Epidermal melanocyte (primary cell): Measurements from ENCODE around the gene ZNF79.

Experiments used
- DNase-seq: peaks from one replicate; pipeline ENCODE4 v3.0.0; 2011; ENCODE audit warnings: low spot score; ENCODE audit not compliant: insufficient read length

Gene ZNF79

DNA sequence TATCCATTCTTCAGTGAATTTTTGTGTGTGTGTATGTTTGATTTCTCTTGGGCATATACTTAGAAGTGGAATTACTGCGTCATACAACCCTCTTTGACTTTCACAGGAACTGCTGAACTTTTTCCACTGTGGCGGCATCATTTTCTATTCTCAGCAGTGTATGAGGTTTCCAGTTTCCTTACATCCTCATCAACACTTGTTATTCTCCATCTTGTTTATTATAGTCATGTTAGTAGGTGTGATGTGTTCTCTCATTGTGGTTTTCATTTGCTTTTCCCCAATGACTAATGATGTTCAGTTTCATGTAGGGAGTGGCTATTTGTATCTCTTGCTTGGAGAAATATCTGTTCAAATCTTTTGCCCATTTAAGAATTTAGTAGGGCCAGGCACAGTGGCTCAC, 2.6 kb downstream of the ZNF79 start:
- DNase-seq, result no peak

DNA sequence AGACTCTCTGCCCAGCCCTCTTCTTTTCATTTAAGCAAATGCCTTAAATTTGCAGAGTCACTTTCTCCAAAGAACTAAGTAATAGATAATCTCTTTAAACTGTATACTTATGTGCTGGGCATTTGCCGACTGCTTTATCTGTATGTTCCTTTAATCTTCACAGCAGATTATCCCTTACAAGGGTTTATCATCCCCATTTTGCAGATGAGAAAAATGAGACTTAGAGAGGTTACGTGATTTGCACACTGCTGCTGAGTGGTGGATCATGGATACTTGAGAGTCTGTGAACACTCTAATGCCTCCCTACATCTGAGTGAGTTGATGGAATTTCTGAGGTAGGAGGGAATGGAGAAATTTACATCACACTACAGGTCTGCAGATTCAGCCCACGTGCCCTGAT, 4.2 kb downstream of the ZNF79 start:
- DNase-seq, result no peak

DNA sequence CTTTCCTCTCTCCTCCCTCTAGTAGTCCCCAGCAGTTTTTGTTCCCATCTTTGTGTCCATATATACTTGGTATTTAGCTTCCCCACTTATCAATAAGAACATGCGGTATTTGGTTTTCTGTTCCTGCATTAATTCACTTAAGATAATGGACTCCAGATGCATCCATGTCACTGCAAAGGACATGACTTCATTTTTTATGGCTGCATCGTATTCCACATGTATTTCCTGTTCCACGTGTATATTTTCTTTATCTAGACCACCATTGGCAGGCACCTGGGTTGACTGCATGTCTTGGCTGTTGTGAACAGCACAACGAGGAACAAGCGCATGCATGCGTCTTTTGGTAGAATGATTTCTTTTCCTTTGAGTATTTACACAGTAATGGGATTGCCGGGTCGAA, 6.2 kb downstream of the ZNF79 start:
- DNase-seq, result no peak

DNA sequence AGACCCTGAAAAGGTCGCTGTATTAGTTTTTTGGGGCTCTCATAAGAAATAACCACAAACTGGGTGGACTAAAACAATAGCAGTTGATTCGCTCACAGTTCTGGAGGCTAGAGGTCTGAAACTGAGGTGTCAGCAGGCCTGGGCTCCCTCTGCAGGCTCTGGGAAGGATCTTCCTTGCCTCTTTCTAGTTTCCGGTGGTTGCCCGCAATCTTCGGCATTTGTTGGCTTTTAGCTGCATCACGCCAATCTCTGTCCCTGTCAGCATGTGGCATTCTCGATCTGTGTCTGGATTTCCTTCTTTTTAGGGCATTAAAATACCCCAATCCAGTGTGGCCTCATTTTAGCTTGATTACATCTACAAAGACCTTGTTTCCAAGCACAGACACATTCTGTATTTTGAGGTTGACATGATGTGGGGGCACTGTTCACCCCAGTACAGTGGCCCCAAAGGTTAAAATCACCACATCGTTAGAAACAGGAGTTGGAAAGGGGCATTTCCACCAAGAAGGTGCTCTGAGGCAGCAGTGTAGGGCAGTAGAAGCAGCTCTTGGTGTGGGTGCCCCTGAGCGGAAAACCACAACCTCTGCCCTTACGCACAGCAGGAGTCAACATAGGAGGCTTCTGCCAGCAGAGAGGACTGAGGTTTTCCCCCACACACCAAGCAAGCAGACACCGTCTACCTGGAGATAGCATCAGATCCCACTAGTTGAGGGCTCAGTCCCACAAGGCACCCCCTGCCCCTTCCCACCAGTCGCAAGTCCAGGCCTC, 13.5 kb downstream of the ZNF79 start:
- DNase-seq, result no peak

DNA sequence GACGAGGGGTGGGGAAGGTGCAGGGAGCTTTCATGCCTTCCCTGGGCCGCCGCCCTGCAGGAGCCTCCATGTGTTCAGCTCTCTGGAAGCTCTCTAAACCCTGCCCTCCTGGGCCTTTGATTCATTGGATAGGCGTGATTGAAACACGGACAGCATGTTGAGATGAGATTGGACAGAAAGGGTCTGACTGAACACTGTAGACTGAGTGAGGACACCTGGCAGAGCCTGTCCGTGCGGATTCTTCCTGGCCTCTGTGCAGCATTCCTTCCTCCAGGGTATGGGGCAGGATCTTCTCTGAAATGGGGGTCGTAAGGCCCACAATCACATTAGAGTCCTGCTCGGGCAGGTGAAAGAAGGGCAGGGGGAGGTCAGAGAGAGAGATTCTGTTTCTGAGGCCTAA, 14.2 kb downstream of the ZNF79 start:
- no peak for DNase-seq

DNA sequence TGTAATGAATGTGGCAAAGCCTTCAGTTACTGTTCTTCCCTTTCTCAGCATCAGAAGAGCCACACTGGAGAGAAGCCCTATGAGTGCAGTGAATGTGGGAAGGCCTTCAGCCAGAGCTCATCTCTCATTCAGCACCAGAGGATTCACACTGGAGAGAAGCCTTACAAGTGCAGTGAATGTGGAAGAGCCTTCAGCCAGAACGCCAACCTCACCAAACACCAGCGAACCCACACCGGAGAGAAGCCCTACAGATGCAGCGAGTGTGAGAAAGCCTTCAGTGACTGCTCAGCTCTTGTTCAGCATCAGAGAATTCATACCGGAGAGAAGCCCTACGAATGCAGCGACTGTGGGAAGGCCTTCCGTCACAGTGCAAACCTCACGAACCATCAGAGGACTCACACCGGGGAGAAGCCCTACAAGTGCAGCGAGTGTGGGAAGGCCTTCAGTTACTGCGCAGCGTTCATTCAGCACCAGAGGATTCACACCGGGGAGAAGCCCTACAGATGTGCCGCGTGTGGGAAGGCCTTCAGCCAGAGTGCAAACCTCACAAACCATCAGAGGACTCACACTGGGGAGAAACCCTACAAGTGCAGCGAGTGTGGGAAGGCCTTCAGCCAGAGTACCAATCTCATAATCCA, 20.2 kb downstream of the ZNF79 start:
- DNase-seq, result no peak

DNA sequence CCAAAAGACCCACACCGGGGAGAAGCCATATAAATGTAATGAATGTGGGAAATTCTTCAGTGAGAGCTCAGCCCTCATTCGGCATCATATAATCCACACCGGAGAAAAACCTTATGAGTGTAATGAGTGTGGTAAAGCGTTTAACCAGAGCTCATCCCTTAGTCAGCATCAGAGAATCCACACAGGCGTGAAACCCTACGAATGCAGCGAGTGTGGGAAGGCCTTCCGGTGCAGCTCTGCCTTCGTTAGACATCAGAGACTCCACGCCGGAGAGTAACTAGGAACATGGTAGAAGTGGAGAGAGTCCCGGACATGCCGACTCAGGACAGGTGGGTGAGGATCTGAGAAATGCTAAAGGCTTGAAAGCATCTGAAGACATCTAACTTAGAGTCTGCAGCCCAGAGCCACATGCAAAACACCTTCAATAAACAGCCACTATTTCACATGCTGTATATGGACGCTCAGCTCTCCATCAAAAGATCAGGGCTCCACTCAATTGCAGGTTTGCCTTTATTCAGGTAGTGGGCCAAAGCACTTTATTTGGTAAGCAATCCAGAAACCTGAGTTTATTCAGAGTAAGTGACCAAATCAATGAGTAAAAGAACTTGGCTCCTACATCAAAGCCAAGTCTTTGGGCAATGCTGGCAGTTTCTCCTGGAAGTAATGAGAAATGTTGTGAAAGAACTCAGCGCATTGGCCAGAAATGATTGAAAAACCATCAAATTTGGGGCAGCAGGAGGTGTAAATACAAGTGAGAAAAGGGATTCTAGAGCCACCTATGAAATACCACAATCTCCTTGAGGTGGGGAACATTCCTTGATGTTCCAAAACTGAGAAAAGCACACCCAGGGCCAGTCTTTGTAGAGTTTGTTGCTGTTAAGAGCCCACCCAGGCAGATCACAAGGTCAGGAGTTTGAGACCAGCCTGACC, 21.0 kb downstream of the ZNF79 start:
- no peak for DNase-seq

DNA sequence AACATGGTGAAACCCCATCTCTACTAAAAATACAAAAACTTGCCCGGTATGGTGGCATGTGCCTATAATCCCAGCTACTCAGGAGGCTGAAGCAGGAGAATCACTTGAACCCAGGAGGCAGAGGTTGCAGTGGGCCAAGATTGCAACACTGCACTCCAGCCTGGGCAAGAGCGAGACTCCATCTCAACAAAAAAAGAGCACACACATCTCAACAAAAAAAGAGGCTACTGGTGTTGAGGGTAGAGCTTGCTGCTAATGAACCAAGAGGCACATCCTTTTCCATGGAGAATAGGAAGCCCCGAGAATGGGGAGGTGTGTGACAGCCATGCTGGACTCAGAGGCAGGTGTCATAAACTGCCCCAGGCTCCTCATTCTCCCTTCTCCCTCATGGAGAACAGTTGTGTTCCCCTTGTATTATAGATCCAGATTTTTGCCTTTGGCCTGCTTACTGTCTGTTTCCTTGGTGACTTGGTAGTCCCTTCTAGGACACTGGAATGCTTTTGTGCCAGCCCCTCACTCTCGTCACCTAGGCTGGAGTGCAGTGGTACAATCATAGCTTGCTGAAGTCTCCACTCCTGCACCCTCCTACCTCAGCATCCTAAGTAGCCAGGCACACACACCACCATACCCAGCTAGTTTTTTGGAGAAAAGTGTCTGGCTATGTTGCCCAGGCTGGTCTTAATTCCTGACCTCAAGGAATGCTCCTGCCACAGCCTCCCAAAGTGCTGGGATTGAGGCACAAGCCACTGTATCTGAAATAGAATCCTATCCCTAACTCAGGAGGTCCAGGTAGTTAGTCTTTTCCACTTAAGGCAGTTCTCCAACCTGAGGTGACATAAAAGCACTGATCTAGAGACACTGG, 21.9 kb downstream of the ZNF79 start:
- no peak for DNase-seq

DNA sequence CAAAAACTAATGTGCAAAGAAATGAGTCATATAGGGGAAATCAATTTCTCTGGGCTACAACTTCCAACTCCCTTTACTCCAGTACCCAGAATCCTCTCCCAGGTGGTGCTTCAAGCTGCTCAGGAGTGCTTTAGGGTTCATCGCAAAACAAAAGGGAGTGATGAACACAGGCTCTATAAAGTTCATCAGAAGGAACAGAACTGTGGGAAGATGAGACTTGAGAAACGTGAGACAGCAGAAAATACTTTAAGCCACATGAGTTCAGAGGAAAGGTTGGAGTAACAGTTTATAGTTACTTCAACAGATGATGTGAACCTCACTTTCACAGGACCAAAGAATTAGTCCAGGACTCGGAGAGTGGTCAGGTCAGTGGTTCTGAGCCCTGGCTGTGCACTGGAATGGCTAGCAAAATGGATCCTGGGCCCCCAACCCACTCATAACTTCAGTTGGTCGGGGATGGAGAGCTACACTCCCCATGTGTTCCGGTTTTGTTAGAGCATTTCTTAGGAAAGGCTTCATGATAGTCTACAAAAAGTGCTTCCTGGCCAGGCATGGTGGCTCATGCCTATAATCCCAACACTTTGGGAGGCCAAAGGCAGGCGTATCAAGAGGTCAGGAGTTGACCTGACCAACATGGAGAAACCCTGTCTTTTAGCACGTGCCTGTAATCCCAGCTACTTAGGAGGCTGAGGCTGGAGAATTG, 22.7 kb downstream of the ZNF79 start:
- DNase-seq, result no peak

DNA sequence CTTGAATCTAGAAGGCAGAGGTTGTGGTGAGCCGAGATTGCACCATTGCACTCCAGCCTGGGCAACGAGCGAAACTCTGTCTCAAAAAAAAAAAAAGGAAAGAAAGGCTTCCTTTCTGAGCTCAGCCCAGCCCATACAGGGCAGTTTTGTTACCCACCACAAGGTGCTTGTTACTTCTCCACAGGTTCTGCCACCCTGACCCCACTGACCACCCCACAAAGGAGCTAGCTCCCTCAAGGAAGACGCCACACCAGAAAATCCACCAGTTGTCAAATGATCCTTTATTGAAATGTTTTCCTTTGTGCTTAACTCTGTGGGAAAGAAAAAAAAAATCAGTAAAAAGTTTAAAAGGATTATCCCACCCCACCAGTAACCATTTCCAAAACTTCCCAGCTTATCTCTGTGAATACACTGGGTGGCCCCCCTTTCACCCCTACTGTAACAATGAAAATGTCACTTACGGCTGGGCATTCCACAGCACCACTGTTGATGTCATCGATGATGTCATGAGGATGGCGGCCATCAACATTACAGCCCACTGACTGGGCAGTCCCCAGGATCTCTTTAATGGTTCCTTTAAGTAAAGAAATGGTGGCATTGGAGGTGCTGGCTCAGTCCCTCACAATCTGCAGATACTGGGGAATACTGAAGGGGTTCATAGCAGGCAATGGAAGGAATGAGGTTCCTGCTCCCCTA, 23.4 kb downstream of the ZNF79 start:
- DNase-seq, result no peak

DNA sequence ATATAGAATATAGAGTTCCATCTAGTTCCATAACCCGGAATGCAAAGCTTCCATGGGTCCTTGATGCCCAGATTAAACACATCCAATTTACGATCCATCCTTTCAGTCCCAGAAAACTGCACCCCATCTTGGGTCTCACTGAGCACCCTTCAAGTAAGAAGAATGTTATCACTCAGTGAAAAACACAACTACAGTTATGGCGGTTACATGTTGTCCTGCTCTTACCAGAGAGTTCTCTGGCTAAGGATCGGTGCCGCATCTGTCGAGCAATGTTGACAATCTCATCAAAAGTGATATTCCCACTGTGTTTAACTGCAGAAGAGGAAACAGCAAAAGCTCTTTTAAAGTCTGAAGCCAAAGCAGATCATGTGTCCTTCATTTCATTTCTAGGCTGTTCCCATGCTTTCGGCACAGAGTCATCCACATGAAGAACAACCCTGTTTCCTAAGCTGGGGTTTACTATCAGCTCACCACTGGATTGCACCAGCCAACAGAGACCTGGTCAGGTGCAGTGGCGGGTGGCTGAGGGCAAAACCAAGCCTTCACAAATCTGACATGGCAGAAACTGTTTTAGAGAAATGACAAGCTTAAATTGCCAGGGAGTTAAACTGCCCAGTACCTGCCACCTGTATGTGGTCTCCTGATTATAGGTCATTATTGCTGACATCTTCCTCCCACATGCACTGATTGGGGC, 24.1 kb downstream of the ZNF79 start:
- no peak for DNase-seq

DNA sequence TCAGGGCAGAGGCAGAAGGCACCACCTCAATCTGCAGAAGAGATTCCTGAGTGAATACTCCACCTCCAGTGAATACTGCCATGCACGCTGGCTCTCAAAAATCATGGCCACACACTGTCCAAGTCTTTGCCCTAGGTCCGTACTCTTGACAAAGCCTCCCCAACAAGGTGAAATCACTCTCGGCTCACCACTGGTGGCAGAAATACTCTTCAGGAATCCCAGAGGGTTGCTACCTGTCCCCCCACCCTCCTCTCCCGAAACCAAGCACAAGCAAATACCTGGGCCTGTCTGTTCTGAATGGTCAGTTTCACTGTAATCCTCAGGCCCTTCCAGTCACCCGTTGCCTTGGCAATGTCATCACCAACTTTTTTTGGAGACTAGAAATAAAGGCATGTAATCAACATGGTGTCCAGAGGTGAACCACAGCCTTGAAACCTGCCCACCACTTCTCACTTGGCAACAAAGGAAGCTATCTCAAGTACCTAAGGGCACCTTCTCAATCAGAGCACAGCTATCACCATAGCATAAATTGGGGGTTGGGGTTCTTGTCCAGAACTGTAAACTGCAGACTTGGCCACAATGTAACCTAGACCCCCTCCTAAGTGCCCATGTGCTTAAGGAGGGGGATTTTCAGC, 25.3 kb downstream of the ZNF79 start:
- no peak for DNase-seq

DNA sequence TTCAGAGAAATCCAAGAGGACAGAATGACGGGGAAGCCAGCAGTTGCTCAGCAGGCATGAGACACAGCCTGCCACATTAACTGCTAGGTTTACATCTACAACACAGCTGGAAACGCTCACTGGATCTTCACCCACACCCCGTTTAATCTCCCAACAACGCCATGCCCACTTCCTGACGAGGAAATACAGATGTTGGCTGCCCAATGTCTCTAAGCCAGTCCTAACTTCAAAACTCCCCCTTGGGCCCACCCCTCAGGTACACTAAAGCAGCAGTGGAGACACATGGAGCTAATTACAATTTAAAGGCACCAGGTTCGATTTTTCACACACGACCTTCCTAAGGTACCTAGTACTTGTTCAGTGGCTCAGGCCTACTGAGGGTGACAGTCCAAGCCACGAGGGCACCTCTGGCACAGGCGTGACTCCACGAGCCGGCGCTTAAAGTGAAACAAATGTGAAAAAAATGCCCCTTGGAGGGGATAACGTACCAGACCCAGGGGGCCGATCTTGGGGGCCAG, 26.1 kb downstream of the ZNF79 start:
- DNase-seq, result no peak

DNA sequence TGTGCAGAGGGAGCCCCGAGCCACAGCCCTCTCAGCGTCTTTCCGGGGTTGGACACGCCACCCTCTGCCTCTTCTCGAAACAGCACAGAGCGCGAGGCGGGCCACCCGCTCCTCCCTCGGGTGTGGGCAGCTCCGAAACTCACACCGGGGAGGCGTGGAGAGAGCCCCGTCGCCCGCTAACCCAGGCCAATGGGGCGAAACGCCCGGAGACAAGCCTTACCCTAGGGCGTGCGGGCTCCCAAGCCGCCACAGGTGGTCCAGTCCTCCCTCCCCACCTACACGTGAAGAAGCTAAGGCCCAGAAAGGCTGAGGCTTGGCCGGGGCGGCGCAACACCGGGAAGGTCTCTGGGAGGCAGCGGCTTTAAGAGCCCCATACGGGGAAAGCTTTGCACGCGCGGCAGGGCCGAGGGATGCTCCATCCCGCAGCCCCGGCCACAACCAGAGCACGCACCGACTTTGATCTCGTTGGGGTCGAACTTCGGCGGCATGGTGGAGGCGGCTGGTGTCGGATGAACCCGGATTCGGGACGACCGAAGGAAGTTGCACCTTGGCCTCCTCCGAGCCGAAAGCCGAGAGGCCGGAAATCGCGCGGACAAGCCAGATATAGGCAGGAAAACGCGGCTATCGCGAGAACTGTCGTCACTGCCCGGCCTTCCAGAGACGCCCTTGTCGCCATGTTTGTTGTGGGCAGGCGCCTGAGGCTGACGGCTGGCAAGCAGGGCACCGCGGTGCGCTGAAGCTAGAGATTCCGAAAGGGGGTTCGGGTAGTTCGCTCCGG, 26.8 kb downstream of the ZNF79 start, which contains the start of the genes LRSAM1 and RPL12:
TSS of gene LRSAM1 (plus strand) at position 681 of the 778 bp plus-strand sequence. CDS start 3,018 bp downstream, outside the sequence.
TSS of gene RPL12 (minus strand) at position 577 of the 778 bp plus-strand sequence. CDS start at position 488, 89 bp downstream.
- DNase-seq, result peak; percentile 95

DNA sequence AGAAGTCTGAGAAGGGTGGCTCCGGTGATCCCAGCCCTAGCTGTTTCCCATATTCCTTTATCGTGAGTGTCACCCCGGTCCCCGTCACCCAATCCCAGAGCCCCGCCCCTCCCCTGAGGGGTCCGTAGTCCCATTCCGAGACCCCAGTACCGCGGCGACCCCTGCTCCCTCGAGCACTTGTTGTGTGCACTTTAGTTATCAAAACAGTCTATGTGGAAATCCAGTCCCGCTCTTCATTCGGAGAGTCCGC, 27.4 kb downstream of the ZNF79 start:
- peak; percentile 37 for DNase-seq

DNA sequence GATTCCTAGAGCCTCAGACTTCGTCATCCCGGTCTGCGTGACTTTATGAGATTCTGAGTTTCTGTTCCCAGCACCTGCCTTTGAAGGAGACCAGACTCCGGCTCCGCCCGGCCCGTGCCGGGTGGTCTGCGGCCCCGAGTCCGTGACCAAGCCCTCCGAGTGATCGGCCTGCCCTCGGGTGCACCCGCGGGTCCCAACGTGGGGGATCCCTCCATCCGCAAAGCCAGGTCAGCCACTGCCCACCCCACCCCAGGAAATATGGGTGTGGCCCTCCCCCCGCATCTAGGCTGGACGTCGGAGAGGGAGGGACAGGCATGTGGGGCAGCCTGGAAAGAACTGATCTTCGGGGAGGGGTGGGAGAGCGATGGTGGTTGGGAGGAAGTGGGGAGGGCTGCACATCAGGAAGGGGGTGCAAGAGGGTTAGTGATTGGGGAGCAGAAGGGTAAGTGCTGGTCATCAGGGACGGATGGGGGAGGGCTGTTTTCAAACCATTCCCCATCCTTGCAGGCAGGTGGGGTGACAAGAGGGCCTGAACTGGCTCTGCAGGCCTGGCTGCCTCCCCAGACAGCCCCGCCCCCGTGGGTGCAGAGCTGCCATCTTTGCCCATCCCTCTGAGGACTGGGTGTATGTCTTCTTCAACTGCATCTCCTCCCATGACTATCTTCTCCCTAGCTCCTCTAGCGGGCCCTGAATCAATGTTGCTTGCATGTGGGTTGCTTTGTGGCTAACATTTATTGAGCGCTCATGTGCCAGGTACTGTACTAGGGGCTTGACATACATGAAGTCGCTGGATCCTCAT, 27.9 kb downstream of the ZNF79 start:
- DNase-seq, result no peak

DNA sequence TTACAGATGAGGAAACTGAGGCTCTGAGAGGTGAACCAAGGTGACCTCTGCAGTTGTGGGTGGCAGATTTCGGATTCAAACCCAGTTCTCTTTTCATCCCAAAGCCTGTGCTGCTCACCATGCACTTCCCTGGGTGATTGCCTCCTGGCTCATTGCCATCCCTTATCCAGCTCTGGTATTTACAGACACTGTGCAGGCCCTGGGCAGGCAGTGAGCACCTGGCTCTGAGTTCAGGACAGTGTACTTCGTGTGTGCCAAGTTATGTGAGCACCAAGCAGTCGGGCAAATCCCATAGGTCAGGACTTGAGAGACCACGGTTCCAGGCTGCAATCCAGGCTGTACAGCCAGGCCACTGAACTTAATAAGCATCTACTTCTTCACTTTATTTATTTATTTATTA, 28.5 kb downstream of the ZNF79 start:
- DNase-seq, result no peak
